ENCODE measurements around the gene WDFY4.

WDFY4 gene

GRCh38 chr10:48819783-48820182, 135.1 kb downstream of the WDFY4 start:
- DNase-seq, result no peak

DNA sequence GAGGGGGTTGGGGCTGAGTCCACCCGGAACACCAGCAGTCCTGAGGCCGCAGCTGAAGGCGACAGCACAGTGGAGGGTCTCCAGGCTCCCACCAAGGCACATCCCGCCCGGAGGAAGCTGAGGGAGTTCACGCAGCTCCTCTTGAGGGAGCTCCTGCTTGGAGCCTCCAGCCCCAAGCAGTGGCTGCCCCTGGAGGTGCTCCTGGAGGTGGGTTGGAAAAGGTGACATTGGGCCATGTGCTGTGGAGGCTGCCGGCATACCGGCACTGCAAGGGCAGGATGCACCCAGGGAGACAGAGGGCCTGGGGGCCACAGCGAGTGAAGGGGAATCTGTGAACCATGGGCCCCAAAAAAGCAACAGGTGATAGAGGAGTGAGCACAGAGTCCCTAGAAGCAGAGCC, 135.6 kb downstream of the WDFY4 start:
- no peak for DNase-seq

DNA sequence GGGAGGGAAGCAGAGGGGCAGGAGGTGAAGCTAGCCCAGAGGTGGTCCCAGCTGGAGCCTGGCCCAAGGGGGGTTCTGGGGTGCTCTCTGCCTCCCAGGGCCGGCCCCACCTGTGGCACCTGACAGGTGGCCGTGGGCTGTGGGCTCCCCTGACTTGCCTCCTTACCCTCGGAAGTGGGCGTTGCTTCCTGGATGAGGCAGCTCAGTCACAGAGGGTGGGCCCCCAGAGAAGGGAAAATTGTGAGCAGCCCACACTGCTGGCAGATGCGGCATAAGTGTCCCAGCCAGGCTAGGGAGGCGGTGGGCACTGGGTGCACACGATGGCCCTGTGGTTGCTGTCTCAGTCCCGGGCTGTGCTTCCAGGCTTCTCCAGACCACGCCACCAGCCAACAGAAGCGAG, 136.0 kb downstream of the WDFY4 start:
- no peak for DNase-seq

DNA sequence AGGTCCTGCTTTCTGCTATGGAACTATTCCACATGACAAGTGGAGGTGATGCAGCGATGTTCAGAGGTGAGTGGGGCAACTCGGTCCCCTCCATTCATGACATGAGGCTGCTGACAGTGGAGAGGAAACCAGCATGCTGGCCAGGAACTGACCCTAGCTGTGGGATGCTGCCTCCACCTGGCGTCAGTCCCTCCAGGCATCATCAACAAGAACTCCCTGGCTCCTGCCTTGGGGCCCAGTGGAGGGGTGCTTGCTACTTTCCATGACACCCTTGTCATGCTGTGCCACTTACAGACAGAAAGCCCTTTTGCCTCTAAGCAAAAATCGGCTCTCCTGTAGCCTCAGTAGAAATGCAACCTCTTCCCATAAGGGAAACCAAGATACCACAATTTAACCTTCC, 136.4 kb downstream of the WDFY4 start:
- DNase-seq, result no peak

DNA sequence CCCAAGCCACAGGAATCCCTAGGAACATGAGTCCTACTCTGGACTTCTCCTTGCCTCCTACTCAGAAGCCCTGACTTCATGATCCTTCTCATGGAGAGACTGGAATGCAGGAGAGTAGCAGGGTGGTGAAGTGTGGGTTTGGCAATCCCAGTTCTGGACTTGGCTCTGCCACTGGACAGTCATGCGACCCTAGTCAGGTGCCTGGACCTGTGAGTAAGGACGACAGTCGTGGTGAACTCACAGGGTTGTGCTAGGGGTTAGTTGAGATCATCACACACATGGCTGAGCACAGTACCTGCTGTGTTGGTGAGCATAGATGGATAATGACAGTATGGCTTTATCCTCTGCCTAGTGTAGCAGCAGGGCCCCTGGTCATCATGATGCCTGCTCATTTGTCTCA, 137.0 kb downstream of the WDFY4 start:
- no peak for DNase-seq

GRCh38 chr10:48833674-48834073, 149.0 kb downstream of the WDFY4 start:
- DNase-seq, result no peak

DNA sequence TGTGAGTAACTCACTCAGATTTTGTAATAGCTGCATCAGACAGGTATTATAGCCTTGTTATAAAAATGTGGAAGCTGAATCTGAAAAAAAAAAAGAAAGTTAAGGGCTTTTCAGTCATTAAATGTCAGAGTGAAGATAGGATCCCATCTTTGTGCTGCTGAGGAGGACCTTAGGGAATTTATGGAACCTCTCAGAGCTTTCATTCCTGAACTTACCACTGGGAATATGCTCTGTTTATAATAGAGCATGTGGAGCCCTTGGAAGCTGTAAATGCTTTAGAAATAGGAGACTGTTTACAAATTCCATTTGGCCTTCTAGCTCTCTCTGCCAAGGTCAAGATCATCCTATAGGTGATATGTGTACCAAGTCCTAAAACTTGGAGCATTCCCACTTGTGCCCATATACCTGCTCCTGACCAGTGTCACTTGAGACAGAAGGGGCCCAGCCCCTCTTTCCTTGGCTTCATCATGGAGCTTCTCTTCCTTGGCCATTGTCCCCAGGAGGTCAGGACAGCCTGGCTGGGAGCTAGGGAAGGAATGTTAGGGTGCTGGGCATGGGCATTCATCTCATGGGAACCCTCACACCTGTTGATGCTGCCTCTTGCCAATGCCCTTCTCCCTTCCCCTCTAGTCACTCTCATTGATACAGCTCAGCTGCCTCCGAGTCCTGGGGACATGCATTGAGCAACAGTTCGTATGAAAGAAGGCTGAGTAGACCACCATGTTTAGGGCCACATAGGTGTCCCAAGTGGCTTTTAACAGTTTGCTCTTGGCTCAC, 149.7 kb downstream of the WDFY4 start:
- DNase-seq, result no peak

DNA sequence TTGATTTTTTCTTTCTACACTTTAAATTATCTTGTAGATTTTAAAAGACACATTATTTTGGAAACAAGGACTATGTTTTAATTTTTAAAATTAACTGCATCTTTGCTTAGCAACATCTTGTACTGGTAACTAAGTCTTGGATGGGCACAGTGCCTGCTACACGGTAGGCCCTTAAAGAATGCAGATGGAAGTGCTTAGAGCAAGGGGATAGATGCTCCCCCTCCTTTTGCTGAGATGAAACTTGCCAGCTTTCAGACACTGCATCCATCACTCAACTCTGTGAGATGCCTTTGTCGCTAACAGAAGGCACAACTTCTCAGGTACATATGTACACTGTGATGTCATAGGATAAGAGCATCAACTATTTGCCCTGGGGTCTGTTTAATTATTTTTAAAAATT, 151.1 kb downstream of the WDFY4 start:
- DNase-seq, result no peak

DNA sequence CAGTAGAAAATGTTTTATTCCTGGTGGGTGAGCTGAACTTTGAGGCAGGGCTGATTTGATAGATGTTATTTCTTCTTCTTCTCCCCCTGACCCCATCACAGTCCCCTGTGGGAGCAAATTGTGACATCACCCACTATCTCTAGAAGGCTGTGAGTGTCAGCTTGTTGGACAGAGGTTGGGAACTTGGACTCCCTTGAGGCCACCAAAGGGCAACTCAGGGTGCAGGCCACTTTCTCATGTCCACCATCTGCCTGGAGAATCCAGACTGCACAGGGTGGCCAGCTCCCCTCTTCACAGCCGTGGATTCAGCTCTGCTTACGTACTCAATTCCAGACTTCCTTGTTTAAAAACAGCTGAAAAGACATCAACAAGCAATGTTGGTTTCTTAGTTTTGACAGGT, 151.9 kb downstream of the WDFY4 start:
- no peak for DNase-seq

- no peak for DNase-seq
Measured at GRCh38 chr10:48838834-48839233, 154.2 kb downstream of the WDFY4 start.

GRCh38 chr10:48839809-48840679, 155.4 kb downstream of the WDFY4 start:
- DNase-seq, result no peak

DNA sequence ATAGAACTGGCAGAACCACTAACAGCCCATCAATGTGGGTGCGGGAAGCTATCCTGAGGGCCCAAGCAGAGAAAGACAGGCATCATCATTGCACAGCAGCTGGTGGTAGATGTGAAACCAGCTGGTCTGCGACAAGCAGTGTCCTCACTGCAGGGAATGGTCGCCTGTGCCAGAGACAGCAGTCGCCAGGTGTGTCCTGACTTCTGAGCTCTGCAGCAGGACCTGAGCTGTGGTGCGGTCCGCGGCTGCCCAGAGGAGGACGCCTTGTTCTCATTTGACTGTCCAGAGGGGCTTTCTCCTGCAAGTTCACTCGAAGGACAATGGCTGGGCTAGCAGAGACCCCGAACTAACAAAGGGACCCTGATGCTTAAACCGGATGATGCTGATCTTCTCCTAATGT, 157.6 kb downstream of the WDFY4 start:
- no peak for DNase-seq

- DNase-seq, result no peak
Measured at GRCh38 chr10:48843198-48843597, 158.5 kb downstream of the WDFY4 start.

DNA sequence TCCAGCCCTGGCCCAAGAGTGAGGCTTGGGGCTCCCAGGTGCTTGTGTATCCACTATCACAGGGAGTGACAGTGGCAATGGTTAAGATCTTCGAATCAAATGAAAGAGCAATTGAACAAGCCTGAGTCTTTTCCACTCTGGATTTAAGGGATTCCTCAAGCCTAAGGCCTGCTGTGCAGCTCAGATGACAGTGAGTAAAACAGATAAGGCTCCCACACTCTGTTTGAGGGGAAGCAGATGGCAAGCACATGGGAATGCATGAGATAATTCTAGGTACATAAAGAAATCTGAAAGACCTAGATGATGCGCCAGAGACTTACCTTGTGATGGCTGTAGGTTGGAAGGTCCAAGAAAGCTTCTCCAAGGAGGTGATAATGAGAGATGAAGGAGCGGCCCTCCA, 159.9 kb downstream of the WDFY4 start:
- no peak for DNase-seq

DNA sequence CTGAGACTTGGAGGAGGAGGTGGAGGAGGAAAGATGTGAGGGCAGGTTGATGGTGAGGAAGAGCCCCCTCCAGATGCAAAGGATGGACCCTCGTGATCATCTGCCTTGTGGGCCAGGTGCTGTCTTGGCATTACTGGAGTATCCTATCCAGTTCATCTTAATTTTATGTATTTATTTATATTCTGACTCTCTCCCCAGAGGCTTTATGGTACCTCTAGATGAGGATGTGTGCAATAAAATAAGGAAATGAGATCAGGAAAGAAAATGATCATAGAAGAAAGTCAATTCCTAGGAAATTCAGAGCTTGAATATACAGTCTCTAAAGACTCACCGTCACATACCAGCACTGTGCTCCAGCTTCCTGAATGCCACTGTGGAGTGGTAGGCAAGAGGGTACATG, 160.8 kb downstream of the WDFY4 start:
- DNase-seq, result no peak

DNA sequence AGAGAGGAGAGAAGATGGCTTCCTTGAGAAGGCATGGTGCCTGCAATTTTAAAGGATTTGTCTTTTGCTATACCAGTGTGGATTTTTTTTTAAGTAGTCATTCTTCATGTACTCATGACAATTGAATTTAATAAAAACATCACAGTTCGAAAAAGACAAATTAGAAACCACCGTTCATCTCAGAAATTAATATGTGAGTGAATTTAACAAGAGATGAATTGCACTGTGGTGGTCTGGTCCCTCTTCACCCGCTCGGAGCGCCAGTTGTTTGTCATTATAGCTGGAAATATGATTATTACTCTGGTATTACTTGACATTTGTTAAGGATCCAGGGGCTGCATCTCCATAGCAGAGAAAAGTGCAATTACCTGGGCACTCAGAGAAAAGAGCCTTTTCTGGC, 163.0 kb downstream of the WDFY4 start:
- DNase-seq, result no peak

DNA sequence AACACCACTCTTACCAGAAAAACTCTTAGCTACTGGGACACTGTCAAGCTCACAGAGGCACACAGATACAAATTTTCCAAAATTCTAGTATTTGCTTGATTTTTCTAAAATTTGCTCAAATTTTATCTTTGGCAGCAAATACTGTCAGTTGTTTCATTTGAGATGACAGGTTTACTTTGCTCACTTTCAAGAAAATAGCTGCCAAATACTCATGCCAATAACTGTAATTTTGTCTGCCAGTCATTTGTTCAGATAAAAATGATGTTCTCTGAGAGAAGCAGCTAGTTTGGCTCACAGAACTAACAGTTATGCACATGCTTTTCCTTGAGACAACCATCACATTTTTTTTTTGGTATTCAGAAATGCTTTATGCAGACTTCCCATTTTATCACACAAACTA, 172.2 kb downstream of the WDFY4 start:
- DNase-seq, result no peak

DNA sequence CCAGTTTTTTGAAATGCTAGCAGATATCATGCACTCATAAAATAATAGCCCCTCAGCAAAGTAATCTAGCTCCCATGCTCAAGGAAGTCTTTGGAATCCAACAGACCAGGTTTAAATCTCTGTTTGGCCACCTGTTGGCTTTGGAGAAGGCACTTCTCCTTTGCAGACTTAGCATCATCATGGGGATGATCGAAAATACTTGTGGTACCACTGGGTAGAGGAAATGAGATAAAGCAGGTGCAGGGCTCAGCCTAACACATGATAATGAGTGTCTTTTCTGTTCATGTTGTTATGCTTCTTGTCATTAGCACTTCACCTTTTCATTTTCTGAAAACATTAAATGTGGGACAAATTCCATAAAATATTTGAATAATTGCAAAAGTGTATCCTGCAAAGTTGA, 187.6 kb downstream of the WDFY4 start:
- no peak for DNase-seq

DNA sequence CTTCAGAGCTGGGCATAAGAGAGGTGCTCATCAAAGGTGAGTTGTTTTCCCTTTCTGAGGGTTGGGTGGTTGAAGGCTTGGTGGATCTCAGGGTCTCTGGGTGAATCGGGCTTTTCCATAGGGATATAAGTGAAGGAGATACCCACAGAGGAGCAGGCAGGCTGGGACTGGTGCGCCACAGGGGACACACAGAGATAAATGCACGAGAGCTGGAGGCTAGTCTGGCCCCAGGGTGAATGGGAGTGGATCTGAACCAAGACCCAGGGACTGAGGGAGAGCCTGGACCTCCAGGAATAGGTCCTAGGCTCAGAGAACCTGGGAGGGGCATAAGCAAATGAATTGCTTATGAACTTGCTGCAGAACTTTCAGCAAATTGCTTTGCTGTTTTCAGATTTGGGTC, 193.4 kb downstream of the WDFY4 start:
- DNase-seq, result no peak

GRCh38 chr10:48879451-48879850, 194.8 kb downstream of the WDFY4 start:
- no peak for DNase-seq

GRCh38 chr10:48880016-48880705, 195.5 kb downstream of the WDFY4 start:
- DNase-seq, result no peak

DNA sequence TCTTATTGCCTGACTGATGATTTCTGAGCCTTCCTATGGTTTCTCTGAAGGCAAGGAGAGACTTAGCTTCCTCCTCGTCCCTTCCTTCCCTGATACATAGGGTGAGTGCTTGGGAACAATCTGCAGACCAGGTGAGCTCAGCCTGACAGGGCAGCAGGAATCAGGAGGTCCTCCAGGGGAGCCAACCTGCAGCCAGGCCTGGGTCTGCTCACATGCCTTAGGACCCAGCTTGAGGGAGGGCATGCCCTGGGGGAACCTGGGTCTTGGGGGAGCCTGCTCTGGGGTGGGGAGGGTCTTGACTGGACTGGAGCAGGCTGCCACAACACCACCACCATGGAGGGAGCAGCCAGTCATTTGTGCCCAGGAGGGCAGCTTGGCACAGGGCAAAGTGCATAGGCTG, 197.3 kb downstream of the WDFY4 start:
- no peak for DNase-seq

DNA sequence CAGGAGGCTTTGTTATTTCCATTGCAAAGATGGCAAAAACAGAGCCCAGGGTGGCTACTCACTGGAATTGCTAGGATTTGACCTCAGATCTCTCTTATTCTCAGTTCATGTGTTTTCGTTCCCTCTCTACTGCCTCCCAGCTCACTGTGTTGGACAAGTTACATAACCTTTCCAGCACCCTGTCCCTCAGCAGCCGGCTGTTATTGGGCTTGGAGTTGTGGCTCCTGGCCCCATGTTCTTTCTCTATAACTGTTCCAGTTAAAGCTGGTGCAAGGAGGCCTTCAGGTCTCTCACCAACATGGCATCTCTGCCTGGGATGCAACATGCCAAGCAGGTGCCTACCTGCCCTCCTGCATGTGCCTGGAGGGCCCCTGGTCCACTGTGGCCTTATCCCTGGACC, 198.2 kb downstream of the WDFY4 start:
- no peak for DNase-seq

- DNase-seq, result no peak
Measured at GRCh38 chr10:48883701-48884100, 199.0 kb downstream of the WDFY4 start.

All from CD4-positive, alpha-beta T cell treated with Interferon gamma for 1 hour (primary cell).